ENCODE measurements around the gene CAPN15.
A peak's percentile ranks its signal among the peaks of the same experiment; 100 is the strongest.

CAPN15 gene

DNA sequence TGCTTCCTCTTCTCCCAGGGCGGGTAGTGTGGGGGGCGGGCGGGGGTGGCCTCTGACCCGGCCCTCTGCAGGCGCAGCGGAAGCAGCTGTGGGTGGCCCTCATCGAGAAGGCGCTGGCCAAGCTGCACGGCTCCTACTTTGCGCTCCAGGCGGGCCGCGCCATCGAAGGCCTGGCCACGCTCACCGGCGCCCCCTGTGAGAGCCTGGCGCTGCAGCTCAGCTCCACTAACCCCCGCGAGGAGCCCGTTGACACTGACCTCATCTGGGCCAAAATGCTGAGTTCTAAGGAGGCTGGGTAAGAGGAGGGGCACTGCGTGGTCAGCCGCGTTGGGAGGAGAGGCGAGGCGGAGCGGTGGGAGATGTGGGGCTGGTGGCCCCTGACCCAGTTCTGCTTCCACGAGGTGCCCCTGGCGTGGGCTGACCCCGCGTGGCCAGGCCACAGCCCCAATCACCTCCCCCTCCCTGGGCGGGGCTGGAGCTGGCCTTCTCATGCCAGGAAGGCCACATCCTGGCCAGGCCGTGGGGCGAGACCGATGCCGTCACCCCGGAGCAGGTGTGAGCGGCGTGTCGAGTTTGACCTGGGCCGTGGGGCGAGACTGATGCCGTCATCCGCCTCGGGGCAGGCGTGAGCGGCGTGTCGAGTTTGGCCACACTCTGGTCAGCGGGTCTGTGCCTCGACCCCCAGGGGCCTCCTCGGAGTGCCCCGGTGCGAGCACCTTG is 22.2 kb downstream of the CAPN15 start:
- TF ChIP-seq, protein P1, sequence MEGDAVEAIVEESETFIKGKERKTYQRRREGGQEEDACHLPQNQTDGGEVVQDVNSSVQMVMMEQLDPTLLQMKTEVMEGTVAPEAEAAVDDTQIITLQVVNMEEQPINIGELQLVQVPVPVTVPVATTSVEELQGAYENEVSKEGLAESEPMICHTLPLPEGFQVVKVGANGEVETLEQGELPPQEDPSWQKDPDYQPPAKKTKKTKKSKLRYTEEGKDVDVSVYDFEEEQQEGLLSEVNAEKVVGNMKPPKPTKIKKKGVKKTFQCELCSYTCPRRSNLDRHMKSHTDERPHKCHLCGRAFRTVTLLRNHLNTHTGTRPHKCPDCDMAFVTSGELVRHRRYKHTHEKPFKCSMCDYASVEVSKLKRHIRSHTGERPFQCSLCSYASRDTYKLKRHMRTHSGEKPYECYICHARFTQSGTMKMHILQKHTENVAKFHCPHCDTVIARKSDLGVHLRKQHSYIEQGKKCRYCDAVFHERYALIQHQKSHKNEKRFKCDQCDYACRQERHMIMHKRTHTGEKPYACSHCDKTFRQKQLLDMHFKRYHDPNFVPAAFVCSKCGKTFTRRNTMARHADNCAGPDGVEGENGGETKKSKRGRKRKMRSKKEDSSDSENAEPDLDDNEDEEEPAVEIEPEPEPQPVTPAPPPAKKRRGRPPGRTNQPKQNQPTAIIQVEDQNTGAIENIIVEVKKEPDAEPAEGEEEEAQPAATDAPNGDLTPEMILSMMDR (conservative IDR thresholded peaks at IDR 0.05; ENCODE audit: low read depth, low read length) = 0 out of 2 replicates have a peak, but pooled peaks have one; percentile 14
- H3K9ac ChIP-seq = no peak overlapping the region
- no peaks in the 10 kb centered on the region for H4K20me1 ChIP-seq (ENCODE audit: insufficient read depth)
- no peak overlapping the region for H2AFZ ChIP-seq (ENCODE audit: low read depth)
- no peak overlapping the region for H3K4me3 ChIP-seq (IDR thresholded peaks at IDR 0.05; ENCODE audit: insufficient read depth, low read depth, low read length)
- no peak overlapping the region for H3K4me2 ChIP-seq
- no peaks in the 10 kb centered on the region for H3K36me3 ChIP-seq (ENCODE audit: insufficient read depth)
- H3K27ac ChIP-seq = no peak overlapping the region
- H3K79me2 ChIP-seq (ENCODE audit: insufficient read depth, low read depth) = no peaks in the 10 kb centered on the region
- no peaks in the 10 kb centered on the region for H3K4me1 ChIP-seq (ENCODE audit: low read depth, poor library complexity, severe bottlenecking)
- no peaks in the 10 kb centered on the region for H3K27me3 ChIP-seq (ENCODE audit: insufficient read depth, low read depth)

DNA sequence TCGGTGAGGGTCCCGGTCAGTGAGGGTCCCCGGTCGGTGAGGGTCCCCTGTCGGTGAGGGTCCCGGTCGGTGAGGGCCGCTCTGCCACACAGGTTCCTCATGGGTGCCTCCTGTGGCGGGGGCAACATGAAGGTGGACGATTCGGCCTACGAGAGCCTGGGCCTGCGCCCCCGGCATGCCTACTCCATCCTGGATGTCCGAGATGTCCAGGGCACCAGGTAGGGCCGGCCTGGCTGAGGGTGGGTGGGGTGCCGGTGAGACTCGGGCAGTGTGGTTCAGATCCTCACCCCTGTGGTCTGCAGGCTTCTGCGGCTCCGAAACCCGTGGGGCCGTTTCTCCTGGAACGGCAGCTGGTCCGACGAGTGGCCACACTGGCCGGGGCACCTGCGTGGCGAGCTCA is 23.7 kb downstream of the CAPN15 start:
- H3K4me1 ChIP-seq (ENCODE audit: low read depth, poor library complexity, severe bottlenecking) = no peaks in the 10 kb centered on the region
- TF ChIP-seq, protein P1 (conservative IDR thresholded peaks at IDR 0.05; ENCODE audit: low read depth, low read length) = no peak
- H3K36me3 ChIP-seq (ENCODE audit: insufficient read depth) = no peaks in the 10 kb centered on the region
- H3K79me2 ChIP-seq (ENCODE audit: insufficient read depth, low read depth) = no peaks in the 10 kb centered on the region
- H3K4me3 ChIP-seq (IDR thresholded peaks at IDR 0.05; ENCODE audit: insufficient read depth, low read depth, low read length) = no peak overlapping the region
- no peak overlapping the region for H3K4me2 ChIP-seq
- H2AFZ ChIP-seq (ENCODE audit: low read depth) = no peak overlapping the region
- no peaks in the 10 kb centered on the region for H3K27me3 ChIP-seq (ENCODE audit: insufficient read depth, low read depth)
- H4K20me1 ChIP-seq (ENCODE audit: insufficient read depth) = no peaks in the 10 kb centered on the region
- no peak overlapping the region for H3K9ac ChIP-seq
- no peak overlapping the region for H3K27ac ChIP-seq

DNA sequence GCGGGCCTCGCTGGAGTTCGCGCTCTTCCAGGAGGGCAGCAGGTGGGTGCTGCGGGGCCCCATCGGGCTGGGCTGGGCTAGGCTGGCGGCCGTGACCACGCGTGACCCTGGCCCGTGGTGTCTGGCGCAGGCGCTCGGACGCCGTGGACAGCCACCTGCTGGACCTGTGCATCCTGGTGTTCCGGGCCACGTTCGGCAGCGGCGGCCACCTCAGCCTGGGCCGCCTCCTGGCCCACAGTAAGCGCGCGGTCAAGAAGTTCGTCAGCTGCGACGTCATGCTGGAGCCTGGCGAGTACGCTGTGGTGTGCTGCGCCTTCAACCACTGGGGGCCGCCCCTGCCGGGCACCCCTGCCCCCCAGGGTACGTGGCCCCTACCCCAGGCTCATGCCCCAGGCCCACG is 24.7 kb downstream of the CAPN15 start:
- no peaks in the 10 kb centered on the region for H4K20me1 ChIP-seq (ENCODE audit: insufficient read depth)
- H3K9ac ChIP-seq = no peak overlapping the region
- H3K27me3 ChIP-seq (ENCODE audit: insufficient read depth, low read depth) = peaks cover under 1% of the 10 kb centered on the region; the same call in 1 of the 2 replicates
- no peak overlapping the region for H2AFZ ChIP-seq (ENCODE audit: low read depth)
- TF ChIP-seq, protein P1 (conservative IDR thresholded peaks at IDR 0.05; ENCODE audit: low read depth, low read length) = no peak
- no peaks in the 10 kb centered on the region for H3K79me2 ChIP-seq (ENCODE audit: insufficient read depth, low read depth)
- H3K27ac ChIP-seq = no peak overlapping the region
- H3K36me3 ChIP-seq (ENCODE audit: insufficient read depth) = no peaks in the 10 kb centered on the region
- H3K4me3 ChIP-seq (IDR thresholded peaks at IDR 0.05; ENCODE audit: insufficient read depth, low read depth, low read length) = no peak overlapping the region
- H3K4me1 ChIP-seq (ENCODE audit: low read depth, poor library complexity, severe bottlenecking) = no peaks in the 10 kb centered on the region
- no peak overlapping the region for H3K4me2 ChIP-seq

DNA sequence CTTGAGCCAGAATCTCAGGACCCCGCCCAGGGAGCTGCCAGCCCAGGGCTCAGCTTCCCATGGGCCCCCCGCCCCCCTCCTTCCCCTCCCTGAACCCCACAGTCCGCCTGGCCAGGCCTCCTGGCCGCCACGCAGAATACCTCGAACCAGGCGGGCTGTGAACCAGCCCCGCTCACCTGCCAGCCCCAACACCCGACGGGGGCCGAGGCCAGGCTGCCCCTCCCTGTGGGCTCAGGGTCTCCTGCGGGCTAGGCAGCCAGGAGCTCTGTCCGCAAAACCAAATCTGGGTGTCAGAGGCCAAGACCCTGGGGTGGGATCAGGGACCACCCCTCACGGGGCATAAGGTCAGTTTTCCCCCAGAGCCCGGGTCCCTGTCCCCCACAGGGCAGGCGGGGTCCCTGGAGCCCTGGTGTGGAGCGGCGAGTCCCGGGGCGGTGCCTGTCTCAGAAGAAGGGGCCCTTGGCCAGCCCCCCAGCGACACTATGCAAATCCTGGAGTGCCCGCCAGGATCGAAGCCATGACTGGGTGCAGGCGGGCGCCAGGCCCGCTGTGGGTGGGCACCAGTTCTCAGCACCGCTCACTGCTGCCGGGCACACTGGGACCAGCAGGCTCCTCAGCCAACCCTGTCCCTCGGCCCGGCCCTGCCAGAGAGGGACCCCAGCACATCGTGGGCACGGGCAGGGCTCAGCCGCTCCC is 26.2 kb downstream of the CAPN15 start:
- Histone ChIP-seq H3K4me3 (IDR thresholded peaks at IDR 0.05; ENCODE audit: insufficient read depth, low read depth, low read length) (no peak overlapping the region), H3K79me2 (ENCODE audit: insufficient read depth, low read depth) (no peaks in the 10 kb centered on the region), H3K9ac (no peak overlapping the region), H3K27ac (no peak overlapping the region), H3K4me1 (ENCODE audit: low read depth, poor library complexity, severe bottlenecking) (no peaks in the 10 kb centered on the region), H3K4me2 (no peak overlapping the region), H2AFZ (ENCODE audit: low read depth) (no peak overlapping the region), H3K27me3 (ENCODE audit: insufficient read depth, low read depth) (peaks cover 15% of the 10 kb centered on the region), H3K36me3 (ENCODE audit: insufficient read depth) (no peaks in the 10 kb centered on the region), H4K20me1 (ENCODE audit: insufficient read depth) (no peaks in the 10 kb centered on the region)
- TF ChIP-seq, protein P1 (conservative IDR thresholded peaks at IDR 0.05; ENCODE audit: low read depth, low read length) = no peak

All from KMS-11 (cell line).